GM12891 (cell line): ENCODE results near the gene MAP4K1.

Source experiments
- PAX5 ChIP-seq: IDR thresholded peaks from 2 replicates; pipeline ENCODE4 v1.6.1; 2011; ENCODE audit warnings: low read length, moderate library complexity, mild to moderate bottlenecking; ENCODE audit not compliant: insufficient read depth, severe bottlenecking
- POLR2A ChIP-seq: IDR thresholded peaks from 2 replicates; pipeline ENCODE4 v1.6.1; 2011; ENCODE audit warnings: low read depth, low read length, control low read depth
- POLR2AphosphoS5 ChIP-seq: IDR thresholded peaks from 2 replicates; pipeline ENCODE4 v1.6.1; 2011; ENCODE audit warnings: low read depth, low read length, control low read depth
- POU2F2 ChIP-seq: IDR thresholded peaks from 2 replicates; pipeline ENCODE4 v1.6.1; 2011; ENCODE audit warnings: low read depth, mild to moderate bottlenecking, control low read depth, low read length, moderate library complexity
- SPI1 ChIP-seq: IDR thresholded peaks from 2 replicates; pipeline ENCODE4 v1.6.1; 2011; ENCODE audit warnings: low read depth, low read length, control low read depth
- TAF1 ChIP-seq: IDR thresholded peaks from 2 replicates; pipeline ENCODE4 v1.6.1; 2011; ENCODE audit warnings: low read depth, low read length, control low read depth

DNA sequence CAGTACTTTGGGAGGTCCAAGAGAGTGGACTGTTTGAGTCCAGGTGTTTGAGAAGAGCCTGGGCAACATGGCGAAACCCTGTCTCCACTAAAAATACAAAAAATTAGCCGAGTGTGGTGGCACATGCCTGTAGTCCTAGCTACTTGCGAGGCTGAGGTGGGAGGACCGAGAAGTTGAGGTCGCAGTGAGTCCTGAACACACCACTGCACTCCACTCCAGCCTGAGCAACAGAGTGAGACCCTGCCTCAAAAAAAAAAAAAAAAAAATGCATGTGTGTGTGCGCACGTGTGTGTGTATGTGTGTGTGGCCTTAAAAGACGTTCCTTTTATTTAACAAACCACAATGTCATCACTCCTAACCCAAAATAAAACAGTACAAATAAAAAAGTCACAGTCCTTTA is 62.6 kb downstream of the MAP4K1 start:
- TF ChIP-seq POLR2A (no peak), POLR2AphosphoS5 (no peak), TAF1 (no peak), POU2F2 (no peak), SPI1 (no peak), PAX5 (no peak)
